Measurements from ENCODE around the gene MAP3K8. TPM values are rescaled to one million over a fixed set of nuclear protein-coding genes. Genes with fewer than 3 reads are reported as not detected.

MAP3K8 gene
- total and polyA plus RNA-seq, 9 of the 15 experiments (the other 6 are each of a cell fraction or from before 2014, with no cell fraction given), result 6.9 to 23.6 (median 13.6) TPM

DNA sequence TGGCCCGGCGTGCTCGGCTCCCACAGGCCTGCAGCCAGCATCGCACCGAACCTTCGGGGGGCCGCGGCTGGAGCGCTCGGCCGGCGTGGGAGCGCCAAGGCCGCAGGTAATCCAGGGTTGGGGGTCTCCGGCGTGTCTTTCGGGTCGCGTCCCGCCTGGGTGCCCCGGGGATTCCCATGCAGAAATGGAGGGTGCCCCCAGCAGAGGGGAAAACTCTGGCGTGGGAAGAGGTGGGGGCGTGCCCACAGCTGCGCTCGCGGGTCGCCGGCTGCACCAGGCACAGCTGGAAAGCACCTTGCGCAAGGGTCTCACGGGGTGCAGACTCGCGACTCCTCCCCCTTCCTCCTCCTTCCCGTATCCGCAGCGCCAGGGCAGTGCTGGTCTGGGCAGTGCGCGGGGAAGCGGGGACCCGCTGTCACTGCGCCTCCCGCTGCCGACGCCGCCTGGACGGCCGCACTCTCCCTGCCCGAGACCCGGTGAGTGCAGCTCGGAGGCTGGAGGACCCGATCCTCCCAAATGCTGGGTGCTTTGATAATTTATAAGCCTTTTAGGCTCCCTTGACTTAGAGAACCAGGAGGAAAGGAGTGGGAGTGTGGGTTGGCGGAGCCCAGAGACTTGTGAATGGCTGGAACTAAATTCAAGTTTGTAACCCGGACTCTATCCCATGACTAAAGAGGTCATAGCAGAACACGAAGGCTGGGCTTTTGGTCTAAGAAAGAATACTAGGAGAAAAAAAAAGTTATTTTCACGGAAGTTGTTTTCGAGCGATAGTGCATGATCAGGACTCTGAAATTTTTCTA, 489 bp downstream of the MAP3K8 start (continued):
- TF ChIP-seq, protein P1, sequence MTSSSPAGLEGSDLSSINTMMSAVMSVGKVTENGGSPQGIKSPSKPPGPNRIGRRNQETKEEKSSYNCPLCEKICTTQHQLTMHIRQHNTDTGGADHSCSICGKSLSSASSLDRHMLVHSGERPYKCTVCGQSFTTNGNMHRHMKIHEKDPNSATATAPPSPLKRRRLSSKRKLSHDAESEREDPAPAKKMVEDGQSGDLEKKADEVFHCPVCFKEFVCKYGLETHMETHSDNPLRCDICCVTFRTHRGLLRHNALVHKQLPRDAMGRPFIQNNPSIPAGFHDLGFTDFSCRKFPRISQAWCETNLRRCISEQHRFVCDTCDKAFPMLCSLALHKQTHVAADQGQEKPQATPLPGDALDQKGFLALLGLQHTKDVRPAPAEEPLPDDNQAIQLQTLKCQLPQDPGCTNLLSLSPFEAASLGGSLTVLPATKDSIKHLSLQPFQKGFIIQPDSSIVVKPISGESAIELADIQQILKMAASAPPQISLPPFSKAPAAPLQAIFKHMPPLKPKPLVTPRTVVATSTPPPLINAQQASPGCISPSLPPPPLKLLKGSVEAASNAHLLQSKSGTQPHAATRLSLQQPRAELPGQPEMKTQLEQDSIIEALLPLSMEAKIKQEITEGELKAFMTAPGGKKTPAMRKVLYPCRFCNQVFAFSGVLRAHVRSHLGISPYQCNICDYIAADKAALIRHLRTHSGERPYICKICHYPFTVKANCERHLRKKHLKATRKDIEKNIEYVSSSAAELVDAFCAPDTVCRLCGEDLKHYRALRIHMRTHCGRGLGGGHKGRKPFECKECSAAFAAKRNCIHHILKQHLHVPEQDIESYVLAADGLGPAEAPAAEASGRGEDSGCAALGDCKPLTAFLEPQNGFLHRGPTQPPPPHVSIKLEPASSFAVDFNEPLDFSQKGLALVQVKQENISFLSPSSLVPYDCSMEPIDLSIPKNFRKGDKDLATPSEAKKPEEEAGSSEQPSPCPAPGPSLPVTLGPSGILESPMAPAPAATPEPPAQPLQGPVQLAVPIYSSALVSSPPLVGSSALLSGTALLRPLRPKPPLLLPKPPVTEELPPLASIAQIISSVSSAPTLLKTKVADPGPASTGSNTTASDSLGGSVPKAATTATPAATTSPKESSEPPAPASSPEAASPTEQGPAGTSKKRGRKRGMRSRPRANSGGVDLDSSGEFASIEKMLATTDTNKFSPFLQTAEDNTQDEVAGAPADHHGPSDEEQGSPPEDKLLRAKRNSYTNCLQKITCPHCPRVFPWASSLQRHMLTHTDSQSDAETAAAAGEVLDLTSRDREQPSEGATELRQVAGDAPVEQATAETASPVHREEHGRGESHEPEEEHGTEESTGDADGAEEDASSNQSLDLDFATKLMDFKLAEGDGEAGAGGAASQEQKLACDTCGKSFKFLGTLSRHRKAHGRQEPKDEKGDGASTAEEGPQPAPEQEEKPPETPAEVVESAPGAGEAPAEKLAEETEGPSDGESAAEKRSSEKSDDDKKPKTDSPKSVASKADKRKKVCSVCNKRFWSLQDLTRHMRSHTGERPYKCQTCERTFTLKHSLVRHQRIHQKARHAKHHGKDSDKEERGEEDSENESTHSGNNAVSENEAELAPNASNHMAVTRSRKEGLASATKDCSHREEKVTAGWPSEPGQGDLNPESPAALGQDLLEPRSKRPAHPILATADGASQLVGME (CRISPR knock-in tag; IDR thresholded peaks at IDR 0.05), result no peak
- no peak for TF ChIP-seq XRCC3 (IDR thresholded peaks at IDR 0.05)
- TF ChIP-seq, protein P2, sequence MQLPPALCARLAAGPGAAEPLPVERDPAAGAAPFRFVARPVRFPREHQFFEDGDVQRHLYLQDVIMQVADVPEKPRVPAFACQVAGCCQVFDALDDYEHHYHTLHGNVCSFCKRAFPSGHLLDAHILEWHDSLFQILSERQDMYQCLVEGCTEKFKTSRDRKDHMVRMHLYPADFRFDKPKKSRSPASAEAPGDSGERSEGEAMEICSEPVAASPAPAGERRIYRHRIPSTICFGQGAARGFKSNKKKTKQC (CRISPR knock-in tag; IDR thresholded peaks at IDR 0.05), result no peak; the same call in 1 of the 2 replicates
- TF ChIP-seq TBL1XR1 (IDR thresholded peaks at IDR 0.05; ENCODE audit: low read length in 2 of 2), result no peak
- TF ChIP-seq XRCC4 (IDR thresholded peaks at IDR 0.05; ENCODE audit: extremely low read depth, insufficient read depth, insufficient read length), result no peak
- TF ChIP-seq KLF13 (tag; IDR thresholded peaks at IDR 0.05; ENCODE audit: borderline replicate concordance, low read depth), result peak; percentile 69; the same call in 1 of the 2 replicates
- TF ChIP-seq C11orf30 (IDR thresholded peaks at IDR 0.05; ENCODE audit: low read depth), result no peak
- no peak for TF ChIP-seq JUND (IDR thresholded peaks at IDR 0.05; ENCODE audit: borderline replicate concordance, low read depth, low read length)
- TF ChIP-seq JUND (tag; IDR thresholded peaks at IDR 0.05; ENCODE audit: borderline replicate concordance, low read depth, low read length), result no peak
- TF ChIP-seq RBBP5 (IDR thresholded peaks at IDR 0.05; ENCODE audit: borderline replicate concordance, insufficient read depth, low read length, poor library complexity, severe bottlenecking), result peak; percentile 47
- TF ChIP-seq, protein P3, sequence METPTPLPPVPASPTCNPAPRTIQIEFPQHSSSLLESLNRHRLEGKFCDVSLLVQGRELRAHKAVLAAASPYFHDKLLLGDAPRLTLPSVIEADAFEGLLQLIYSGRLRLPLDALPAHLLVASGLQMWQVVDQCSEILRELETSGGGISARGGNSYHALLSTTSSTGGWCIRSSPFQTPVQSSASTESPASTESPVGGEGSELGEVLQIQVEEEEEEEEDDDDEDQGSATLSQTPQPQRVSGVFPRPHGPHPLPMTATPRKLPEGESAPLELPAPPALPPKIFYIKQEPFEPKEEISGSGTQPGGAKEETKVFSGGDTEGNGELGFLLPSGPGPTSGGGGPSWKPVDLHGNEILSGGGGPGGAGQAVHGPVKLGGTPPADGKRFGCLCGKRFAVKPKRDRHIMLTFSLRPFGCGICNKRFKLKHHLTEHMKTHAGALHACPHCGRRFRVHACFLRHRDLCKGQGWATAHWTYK (CRISPR knock-in tag; IDR thresholded peaks at IDR 0.05), result 0 out of 2 replicates have a peak, but pooled peaks have one; percentile 12
- no peak for TF ChIP-seq SMC3 (conservative IDR thresholded peaks at IDR 0.05; ENCODE audit: insufficient read depth, low read depth, low read length)
- TF ChIP-seq, protein P4, sequence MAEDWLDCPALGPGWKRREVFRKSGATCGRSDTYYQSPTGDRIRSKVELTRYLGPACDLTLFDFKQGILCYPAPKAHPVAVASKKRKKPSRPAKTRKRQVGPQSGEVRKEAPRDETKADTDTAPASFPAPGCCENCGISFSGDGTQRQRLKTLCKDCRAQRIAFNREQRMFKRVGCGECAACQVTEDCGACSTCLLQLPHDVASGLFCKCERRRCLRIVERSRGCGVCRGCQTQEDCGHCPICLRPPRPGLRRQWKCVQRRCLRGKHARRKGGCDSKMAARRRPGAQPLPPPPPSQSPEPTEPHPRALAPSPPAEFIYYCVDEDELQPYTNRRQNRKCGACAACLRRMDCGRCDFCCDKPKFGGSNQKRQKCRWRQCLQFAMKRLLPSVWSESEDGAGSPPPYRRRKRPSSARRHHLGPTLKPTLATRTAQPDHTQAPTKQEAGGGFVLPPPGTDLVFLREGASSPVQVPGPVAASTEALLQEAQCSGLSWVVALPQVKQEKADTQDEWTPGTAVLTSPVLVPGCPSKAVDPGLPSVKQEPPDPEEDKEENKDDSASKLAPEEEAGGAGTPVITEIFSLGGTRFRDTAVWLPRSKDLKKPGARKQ (CRISPR knock-in tag; IDR thresholded peaks at IDR 0.05), result no peak
- no peak for TF ChIP-seq PTRF (tag; IDR thresholded peaks at IDR 0.05)
- TF ChIP-seq, protein P5, sequence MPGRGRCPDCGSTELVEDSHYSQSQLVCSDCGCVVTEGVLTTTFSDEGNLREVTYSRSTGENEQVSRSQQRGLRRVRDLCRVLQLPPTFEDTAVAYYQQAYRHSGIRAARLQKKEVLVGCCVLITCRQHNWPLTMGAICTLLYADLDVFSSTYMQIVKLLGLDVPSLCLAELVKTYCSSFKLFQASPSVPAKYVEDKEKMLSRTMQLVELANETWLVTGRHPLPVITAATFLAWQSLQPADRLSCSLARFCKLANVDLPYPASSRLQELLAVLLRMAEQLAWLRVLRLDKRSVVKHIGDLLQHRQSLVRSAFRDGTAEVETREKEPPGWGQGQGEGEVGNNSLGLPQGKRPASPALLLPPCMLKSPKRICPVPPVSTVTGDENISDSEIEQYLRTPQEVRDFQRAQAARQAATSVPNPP (IDR thresholded peaks at IDR 0.05; ENCODE audit: borderline replicate concordance, insufficient read depth, insufficient read length), result no peak
- no peak for TF ChIP-seq ZNF24 (IDR thresholded peaks at IDR 0.05)
